ENCODE measurements around the gene STPG1. TPM values are rescaled to one million over a fixed set of nuclear protein-coding genes. Genes with fewer than 3 reads are reported as not detected.
"Not testable (repeated sequence)": the region's sequence is repeated elsewhere in the genome, so short reads cannot be mapped to it uniquely, and the experiment has no call there.

Gene STPG1
- total RNA-seq, result 16.7 and 19.2 TPM in 2 replicates
- long read RNA-seq, full-length matches to known transcripts, result 24 of 45 reads
- long read RNA-seq, partial matches to known transcripts, result 8 of 45 reads
- long read RNA-seq, other reads (novel, unspliced or antisense), result 13 of 45 reads

- no peaks in the 10 kb centered on the region for H3K27me3 Mint-ChIP-seq
- peaks cover 2% of the 10 kb centered on the region for H3K9me3 Mint-ChIP-seq (ENCODE audit: low read depth)
- TF ChIP-seq, protein P1, sequence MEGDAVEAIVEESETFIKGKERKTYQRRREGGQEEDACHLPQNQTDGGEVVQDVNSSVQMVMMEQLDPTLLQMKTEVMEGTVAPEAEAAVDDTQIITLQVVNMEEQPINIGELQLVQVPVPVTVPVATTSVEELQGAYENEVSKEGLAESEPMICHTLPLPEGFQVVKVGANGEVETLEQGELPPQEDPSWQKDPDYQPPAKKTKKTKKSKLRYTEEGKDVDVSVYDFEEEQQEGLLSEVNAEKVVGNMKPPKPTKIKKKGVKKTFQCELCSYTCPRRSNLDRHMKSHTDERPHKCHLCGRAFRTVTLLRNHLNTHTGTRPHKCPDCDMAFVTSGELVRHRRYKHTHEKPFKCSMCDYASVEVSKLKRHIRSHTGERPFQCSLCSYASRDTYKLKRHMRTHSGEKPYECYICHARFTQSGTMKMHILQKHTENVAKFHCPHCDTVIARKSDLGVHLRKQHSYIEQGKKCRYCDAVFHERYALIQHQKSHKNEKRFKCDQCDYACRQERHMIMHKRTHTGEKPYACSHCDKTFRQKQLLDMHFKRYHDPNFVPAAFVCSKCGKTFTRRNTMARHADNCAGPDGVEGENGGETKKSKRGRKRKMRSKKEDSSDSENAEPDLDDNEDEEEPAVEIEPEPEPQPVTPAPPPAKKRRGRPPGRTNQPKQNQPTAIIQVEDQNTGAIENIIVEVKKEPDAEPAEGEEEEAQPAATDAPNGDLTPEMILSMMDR (IDR thresholded peaks at IDR 0.05; ENCODE audit: unreplicated experiment), result no peak
- H3K27ac Mint-ChIP-seq, result peak within 1 kb of the TSS; percentile 78
- peak; percentile 71 for DNase-seq (ENCODE audit: low spot score, unreplicated experiment)
- no peaks in the 10 kb centered on the region for H3K36me3 Mint-ChIP-seq (ENCODE audit: insufficient read depth)
- H3K4me1 Mint-ChIP-seq (ENCODE audit: low read depth), result peaks cover 25% of the 10 kb centered on the region
- peak within 1 kb of the TSS; percentile 88 for H3K4me3 Mint-ChIP-seq (ENCODE audit: low read depth)
Measured at GRCh38 chr1:24413350-24414163, at the start of gene STPG1. STPG1 (minus strand) TSS chr1:24413782; CDS start chr1:24401388, 12,394 bp downstream.

- not testable (repeated sequence) for H3K27ac Mint-ChIP-seq; H3K36me3 Mint-ChIP-seq (ENCODE audit: insufficient read depth); H3K4me3 Mint-ChIP-seq (ENCODE audit: low read depth); DNase-seq (ENCODE audit: low spot score, unreplicated experiment); H3K27me3 Mint-ChIP-seq; H3K9me3 Mint-ChIP-seq (ENCODE audit: low read depth)
- peaks cover 11% of the 10 kb centered on the region for H3K4me1 Mint-ChIP-seq (ENCODE audit: low read depth)
Measured at GRCh38 chr1:24462128-24462527, 48.5 kb upstream of the STPG1 start.

- H3K9me3 Mint-ChIP-seq (ENCODE audit: low read depth), result no peaks in the 10 kb centered on the region
Measured at GRCh38 chr1:24459551-24460266, 46.1 kb upstream of the STPG1 start.

DNA sequence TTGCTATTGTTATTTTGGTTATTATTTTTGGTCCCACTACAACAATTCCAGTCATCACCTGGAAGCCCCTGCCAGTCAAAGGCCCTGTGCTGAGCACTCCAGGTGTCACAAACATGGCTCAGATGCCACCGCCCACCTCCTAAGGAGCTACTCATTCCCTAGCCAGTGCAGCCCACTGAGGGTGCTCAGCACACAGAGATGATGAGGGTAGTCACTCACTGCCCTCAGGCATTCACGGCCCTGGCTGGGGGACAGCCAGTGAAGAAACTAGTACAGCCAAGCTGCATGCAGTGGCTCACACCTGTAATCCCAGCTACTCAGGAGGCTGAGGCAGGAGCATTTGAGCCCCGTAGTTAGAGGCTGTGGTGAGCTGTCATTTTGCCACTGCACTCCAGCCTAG is 44.3 kb upstream of the STPG1 start:
- Mint-ChIP-seq H3K36me3 (ENCODE audit: insufficient read depth) (peaks cover 11% of the 10 kb centered on the region), H3K27ac (no peak overlapping the region), H3K27me3 (no peaks in the 10 kb centered on the region), H3K4me1 (ENCODE audit: low read depth) (no peaks in the 10 kb centered on the region), H3K4me3 (ENCODE audit: low read depth) (no peak overlapping the region), H3K9me3 (ENCODE audit: low read depth) (no peaks in the 10 kb centered on the region)
- TF ChIP-seq, protein P1 (IDR thresholded peaks at IDR 0.05; ENCODE audit: unreplicated experiment), result no peak
- no peak for DNase-seq (ENCODE audit: low spot score, unreplicated experiment)

More at GRCh38 chr1:24459551-24460266, 46.1 kb upstream of the STPG1 start:
- H3K4me1 Mint-ChIP-seq (ENCODE audit: low read depth), result peaks cover 11% of the 10 kb centered on the region
- TF ChIP-seq, protein P1 (IDR thresholded peaks at IDR 0.05; ENCODE audit: unreplicated experiment), result no peak
- no peak overlapping the region for H3K27ac Mint-ChIP-seq
- DNase-seq (ENCODE audit: low spot score, unreplicated experiment), result no peak
- H3K27me3 Mint-ChIP-seq, result no peaks in the 10 kb centered on the region
- H3K36me3 Mint-ChIP-seq (ENCODE audit: insufficient read depth), result peaks cover 11% of the 10 kb centered on the region
- no peak overlapping the region for H3K4me3 Mint-ChIP-seq (ENCODE audit: low read depth)

- Mint-ChIP-seq H3K27ac (no peak overlapping the region), H3K9me3 (ENCODE audit: low read depth) (no peaks in the 10 kb centered on the region), H3K4me1 (ENCODE audit: low read depth) (no peaks in the 10 kb centered on the region), H3K27me3 (no peaks in the 10 kb centered on the region), H3K4me3 (ENCODE audit: low read depth) (no peak overlapping the region), H3K36me3 (ENCODE audit: insufficient read depth) (peaks cover 10% of the 10 kb centered on the region)
- DNase-seq (ENCODE audit: low spot score, unreplicated experiment), result no peak
- TF ChIP-seq, protein P1 (IDR thresholded peaks at IDR 0.05; ENCODE audit: unreplicated experiment), result no peak
Measured at GRCh38 chr1:24455272-24455671, 41.7 kb upstream of the STPG1 start.
